ENCODE results near the gene PERCC1.
"Not testable (repeated sequence)": the region's sequence is repeated elsewhere in the genome, so short reads cannot be mapped to it uniquely, and the experiment has no call there.

The PERCC1 gene

GRCh38 chr16:1435921-1436697 lies 5.2 kb downstream of the PERCC1 start:
- DNase-seq, result no peak

GRCh38 chr16:1436731-1437355 lies 6.0 kb downstream of the PERCC1 start:
- DNase-seq, result no peak

GRCh38 chr16:1437606-1438005 lies 6.7 kb downstream of the PERCC1 start:
- no peak for DNase-seq

GRCh38 chr16:1438229-1439057 lies 7.6 kb downstream of the PERCC1 start:
- DNase-seq, result no peak

- no peak for DNase-seq
Measured at GRCh38 chr16:1439058-1439698, 8.3 kb downstream of the PERCC1 start.

- not testable (repeated sequence) for DNase-seq
Measured at GRCh38 chr16:1439699-1440074, 8.8 kb downstream of the PERCC1 start.

GRCh38 chr16:1441391-1441829 lies 10.5 kb downstream of the PERCC1 start:
- no peak for DNase-seq

GRCh38 chr16:1442697-1443096 lies 11.8 kb downstream of the PERCC1 start:
- no peak for DNase-seq

- DNase-seq, result no peak
Measured at GRCh38 chr16:1443403-1443973, 12.6 kb downstream of the PERCC1 start.

- no peak for DNase-seq
Measured at GRCh38 chr16:1443980-1444729, 13.3 kb downstream of the PERCC1 start, which contains the start of gene CCDC154. Gene CCDC154, minus strand, starts transcription at chr16:1444556. Its CDS starts 234 bp downstream, at chr16:1444322.

- no peak for DNase-seq
Measured at GRCh38 chr16:1444730-1445517, 14.0 kb downstream of the PERCC1 start.

GRCh38 chr16:1445518-1446203 lies 14.8 kb downstream of the PERCC1 start:
- DNase-seq, result no peak

GRCh38 chr16:1446296-1447080 lies 15.6 kb downstream of the PERCC1 start:
- no peak for DNase-seq

- no peak for DNase-seq
Measured at GRCh38 chr16:1447965-1448364, 17.1 kb downstream of the PERCC1 start.

GRCh38 chr16:1448536-1449116 lies 17.7 kb downstream of the PERCC1 start:
- DNase-seq, result no peak

GRCh38 chr16:1449201-1449788 lies 18.4 kb downstream of the PERCC1 start:
- no peak for DNase-seq

- DNase-seq, result no peak
Measured at GRCh38 chr16:1450218-1450617, 19.3 kb downstream of the PERCC1 start.

- no peak for DNase-seq
Measured at GRCh38 chr16:1450841-1451240, 20.0 kb downstream of the PERCC1 start.

Measured in SIG-M5 (cell line).